T-helper 2 cell treated with Interferon-gamma antibody and Interleukin-4, amounts not matched to agents 5 μg/mL and 100 μg/mL, for 36 hours (primary cell): ENCODE results near the gene TNS2.

Source experiments
- DNase-seq: peaks from one replicate; pipeline ENCODE4 v3.0.0; 2021; ENCODE audit warnings: low spot score
- H3K27ac Mint-ChIP-seq: one replicate; pipeline ENCODE4 v1.8.0; 2021; ENCODE audit warnings: mild to moderate bottlenecking, mixed read lengths
- H3K27me3 Mint-ChIP-seq: one replicate; pipeline ENCODE4 v1.8.0; 2021; ENCODE audit warnings: low read depth, mixed read lengths
- H3K36me3 Mint-ChIP-seq: one replicate; pipeline ENCODE4 v1.8.0; 2021; ENCODE audit warnings: low read depth, mixed read lengths
- H3K4me1 Mint-ChIP-seq: one replicate; pipeline ENCODE4 v1.8.0; 2021; ENCODE audit warnings: low read depth, mixed read lengths
- H3K4me3 Mint-ChIP-seq: one replicate; pipeline ENCODE4 v1.8.0; 2022; ENCODE audit warnings: mild to moderate bottlenecking, moderate library complexity, mixed read lengths
- H3K9me3 Mint-ChIP-seq: one replicate; pipeline ENCODE4 v1.8.0; 2021; ENCODE audit warnings: mixed read lengths

Gene TNS2

GRCh38 chr12:53096759-53097158 lies 46.9 kb downstream of the TNS2 start:
- Mint-ChIP-seq H3K27me3 (peaks cover 20% of the 10 kb centered on the region), H3K4me1 (peaks cover 25% of the 10 kb centered on the region), H3K9me3 (no peaks in the 10 kb centered on the region), H3K4me3 (peak overlapping the region; percentile 65), H3K36me3 (no peaks in the 10 kb centered on the region), H3K27ac (no peak overlapping the region)
- no peak for DNase-seq

GRCh38 chr12:53097207-53097563 lies 47.3 kb downstream of the TNS2 start:
- Mint-ChIP-seq H3K36me3 (no peaks in the 10 kb centered on the region), H3K4me3 (peak overlapping the region; percentile 65), H3K27me3 (peaks cover 18% of the 10 kb centered on the region), H3K4me1 (peaks cover 27% of the 10 kb centered on the region), H3K9me3 (no peaks in the 10 kb centered on the region), H3K27ac (no peak overlapping the region)
- DNase-seq = no peak

GRCh38 chr12:53097564-53098353 lies 47.9 kb downstream of the TNS2 start, which contains the start of gene IGFBP6:
Gene IGFBP6 (plus strand): TSS chr12:53097667. CDS start chr12:53097718, 51 bp downstream.
- Mint-ChIP-seq H3K36me3 (no peaks in the 10 kb centered on the region), H3K4me3 (peak within 1 kb of the TSS; percentile 83), H3K27ac (peak within 1 kb of the TSS; percentile 68), H3K9me3 (no peaks in the 10 kb centered on the region), H3K4me1 (peaks cover 31% of the 10 kb centered on the region), H3K27me3 (peaks cover 18% of the 10 kb centered on the region)
- DNase-seq = peak; percentile 66

GRCh38 chr12:53098354-53098981 lies 48.6 kb downstream of the TNS2 start:
- H3K27me3 Mint-ChIP-seq = peaks cover 18% of the 10 kb centered on the region
- H3K27ac Mint-ChIP-seq = peak overlapping the region; percentile 68
- H3K36me3 Mint-ChIP-seq = no peaks in the 10 kb centered on the region
- H3K4me1 Mint-ChIP-seq = peaks cover 37% of the 10 kb centered on the region
- H3K4me3 Mint-ChIP-seq = peak overlapping the region; percentile 83
- DNase-seq = no peak
- H3K9me3 Mint-ChIP-seq = no peaks in the 10 kb centered on the region

GRCh38 chr12:53099071-53099882 lies 49.4 kb downstream of the TNS2 start:
- H3K4me3 Mint-ChIP-seq = peak overlapping the region; percentile 83
- peaks cover 42% of the 10 kb centered on the region for H3K4me1 Mint-ChIP-seq
- H3K9me3 Mint-ChIP-seq = no peaks in the 10 kb centered on the region
- H3K36me3 Mint-ChIP-seq = no peaks in the 10 kb centered on the region
- peaks cover 18% of the 10 kb centered on the region for H3K27me3 Mint-ChIP-seq
- peak; percentile 82 for DNase-seq
- H3K27ac Mint-ChIP-seq = peak overlapping the region; percentile 55

- H3K9me3 Mint-ChIP-seq = no peaks in the 10 kb centered on the region
- peaks cover 44% of the 10 kb centered on the region for H3K4me1 Mint-ChIP-seq
- H3K4me3 Mint-ChIP-seq = no peak overlapping the region
- DNase-seq = no peak
- H3K27me3 Mint-ChIP-seq = peaks cover 16% of the 10 kb centered on the region
- H3K36me3 Mint-ChIP-seq = no peaks in the 10 kb centered on the region
- no peak overlapping the region for H3K27ac Mint-ChIP-seq
These were observed 50.7 kb downstream of the TNS2 start for GRCh38 chr12:53100466-53101151.

GRCh38 chr12:53101266-53101665 lies 51.4 kb downstream of the TNS2 start:
- Mint-ChIP-seq H3K4me3 (no peak overlapping the region), H3K36me3 (no peaks in the 10 kb centered on the region), H3K9me3 (no peaks in the 10 kb centered on the region), H3K27me3 (peaks cover 10% of the 10 kb centered on the region), H3K4me1 (peaks cover 44% of the 10 kb centered on the region), H3K27ac (no peak overlapping the region)
- no peak for DNase-seq

- Mint-ChIP-seq H3K36me3 (no peaks in the 10 kb centered on the region), H3K27me3 (peaks cover 2% of the 10 kb centered on the region), H3K27ac (peak overlapping the region; percentile 24), H3K4me3 (no peak overlapping the region), H3K4me1 (peaks cover 42% of the 10 kb centered on the region), H3K9me3 (no peaks in the 10 kb centered on the region)
- no peak for DNase-seq
These were observed 52.3 kb downstream of the TNS2 start for GRCh38 chr12:53101931-53102781.

- Mint-ChIP-seq H3K4me1 (peaks cover 39% of the 10 kb centered on the region), H3K36me3 (no peaks in the 10 kb centered on the region), H3K4me3 (peak within 1 kb of the TSS; percentile 52), H3K9me3 (no peaks in the 10 kb centered on the region), H3K27me3 (peaks cover 3% of the 10 kb centered on the region), H3K27ac (peak within 1 kb of the TSS; percentile 78)
- DNase-seq = peak; percentile 19
These were observed 53.3 kb downstream of the TNS2 start, which contains the start of gene SOAT2 for GRCh38 chr12:53102883-53103807. Gene SOAT2 (plus strand): TSS chr12:53103486. CDS start chr12:53103578, 92 bp downstream.

GRCh38 chr12:53103860-53104305 lies 54.0 kb downstream of the TNS2 start:
- no peak for DNase-seq
- peaks cover 3% of the 10 kb centered on the region for H3K27me3 Mint-ChIP-seq
- H3K36me3 Mint-ChIP-seq = no peaks in the 10 kb centered on the region

GRCh38 chr12:53105256-53105655 lies 55.4 kb downstream of the TNS2 start:
- H3K36me3 Mint-ChIP-seq = no peaks in the 10 kb centered on the region
- H3K27ac Mint-ChIP-seq = no peak overlapping the region
- H3K27me3 Mint-ChIP-seq = peaks cover 3% of the 10 kb centered on the region
- peaks cover 26% of the 10 kb centered on the region for H3K4me1 Mint-ChIP-seq
- no peak overlapping the region for H3K4me3 Mint-ChIP-seq
- H3K9me3 Mint-ChIP-seq = no peaks in the 10 kb centered on the region
- no peak for DNase-seq

More at GRCh38 chr12:53103860-53104305, 54.0 kb downstream of the TNS2 start:
- peaks cover 32% of the 10 kb centered on the region for H3K4me1 Mint-ChIP-seq
- peak overlapping the region; percentile 19 for H3K27ac Mint-ChIP-seq
- peak overlapping the region; percentile 30 for H3K4me3 Mint-ChIP-seq
- H3K9me3 Mint-ChIP-seq = no peaks in the 10 kb centered on the region
